HepG2 (cell line): ENCODE data around the gene NFKBIL1.

Experiments used
- ARNT ChIP-seq: fragments of 450-650 bp; IDR thresholded peaks from 2 replicates; pipeline ENCODE4 v1.6.1; 2017
- ATF2 ChIP-seq: sonication (generic); formaldehyde crosslinking; IDR thresholded peaks from 2 replicates; pipeline ENCODE4 v1.4.0; 2020; ENCODE audit warnings: missing genetic modification reagents
- CTCF ChIP-seq: sonication (generic); formaldehyde crosslinking; IDR thresholded peaks from 2 replicates; pipeline ENCODE4 v1.5.0; 2020; ENCODE audit warnings: mild to moderate bottlenecking, missing genetic modification reagents, moderate library complexity
- EP300 ChIP-seq, 3 experiments: sonication (generic) in 1 of 3; formaldehyde crosslinking in 1 of 3; IDR thresholded peaks; 2 replicates each; pipeline versions ENCODE4 v1.5.1 to v1.6.1; 2011 to 2020; ENCODE audit warnings: low read depth in 2 of 3, low read length in 2 of 3, borderline replicate concordance in 1 of 3, improper control_type of control experiment in 1 of 3, mild to moderate bottlenecking in 1 of 3, missing genetic modification reagents in 1 of 3, moderate library complexity in 1 of 3
- EZH2 ChIP-seq: conservative IDR thresholded peaks from 2 replicates; pipeline ENCODE4 v1.6.1; 2012; ENCODE audit warnings: mild to moderate bottlenecking, low read depth, low read length, moderate library complexity
- GABPB1 ChIP-seq: IDR thresholded peaks from 2 replicates; pipeline ENCODE4 v1.6.1; 2016; ENCODE audit warnings: mild to moderate bottlenecking, missing genetic modification reagents, moderate library complexity, missing compliant biosample characterization
- HIC2 ChIP-seq: sonication (generic); formaldehyde crosslinking; IDR thresholded peaks from 2 replicates; pipeline ENCODE4 v1.9.0; 2022; ENCODE audit warnings: low read depth, missing genetic modification reagents
- MBD4 ChIP-seq: IDR thresholded peaks from 2 replicates; pipeline ENCODE4 v1.6.1; 2012; ENCODE audit warnings: low read length, inconsistent platforms, borderline replicate concordance
- MXI1 ChIP-seq: IDR thresholded peaks from 3 replicates; pipeline ENCODE4 v1.6.1; 2012; ENCODE audit warnings: low read depth, low read length, inconsistent platforms, borderline replicate concordance
- PREB ChIP-seq: sonication (generic); formaldehyde crosslinking; IDR thresholded peaks from 2 replicates; pipeline ENCODE4 v1.4.0; 2020; ENCODE audit warnings: missing genetic modification reagents
- ZNF331 ChIP-seq: sonication (generic); formaldehyde crosslinking; IDR thresholded peaks from 2 replicates; pipeline ENCODE4 v1.4.0; 2020; ENCODE audit warnings: missing genetic modification reagents
- ZNF747 ChIP-seq: sonication (generic); formaldehyde crosslinking; IDR thresholded peaks from 2 replicates; pipeline ENCODE4 v1.8.1; 2023; ENCODE audit warnings: missing genetic modification reagents, mild to moderate bottlenecking, borderline replicate concordance

GRCh38 chr6:31535538-31536324, 11.7 kb upstream of the NFKBIL1 start:
- TF ChIP-seq HIC2 (CRISPR knock-in tag) (no peak), EZH2 (no peak), CTCF (no peak), MBD4 (no peak), PREB (CRISPR knock-in tag) (no peak), MXI1 (no peak), ZNF331 (no peak), ATF2 (CRISPR knock-in tag) (no peak), GABPB1 (no peak), ZNF747 (no peak), EP300 (IDR thresholded peaks at IDR 0.05; ENCODE audit: low read depth in 2 of 2, low read length in 2 of 2) (no peak), EP300 (CRISPR knock-in tag; IDR thresholded peaks at IDR 0.05; ENCODE audit: borderline replicate concordance) (no peak), ARNT (no peak)
